Hepatocyte (in vitro differentiated cells): ENCODE results near the gene TIGAR. TPM values are rescaled to one million over a fixed set of nuclear protein-coding genes. Genes with fewer than 3 reads are reported as not detected.

Experiments used
- DNase-seq: peaks from one replicate; pipeline ENCODE4 v3.0.0-alpha.2; 2016; ENCODE audit warnings: low spot score
- H2AFZ ChIP-seq: fragments of 200-600 bp; sonication (generic); 2 replicates; pipeline ENCODE4 v1.6.0; 2016; ENCODE audit warnings: antibody characterized with exemption, mild to moderate bottlenecking
- H3K27ac ChIP-seq: fragments of 200-600 bp; sonication (generic); 2 replicates; pipeline ENCODE4 v1.5.1; 2016; ENCODE audit warnings: mild to moderate bottlenecking
- H3K27me3 ChIP-seq: fragments of 200-600 bp; sonication (generic); 2 replicates; pipeline ENCODE4 v1.6.1; 2016
- H3K36me3 ChIP-seq: fragments of 200-600 bp; sonication (generic); replicated peaks from 2 replicates; pipeline ENCODE4 v1.5.1; 2016; ENCODE audit warnings: low read depth; ENCODE audit not compliant: insufficient read depth
- H3K4me1 ChIP-seq: fragments of 200-600 bp; sonication (generic); 2 replicates; pipeline ENCODE4 v1.5.1; 2016; ENCODE audit warnings: mild to moderate bottlenecking, moderate library complexity; ENCODE audit not compliant: insufficient read depth
- H3K4me2 ChIP-seq: fragments of 200-600 bp; sonication (generic); 2 replicates; pipeline ENCODE4 v1.6.0; 2016
- H3K4me3 ChIP-seq: fragments of 200-600 bp; sonication (generic); 2 replicates; pipeline ENCODE4 v1.5.1; 2016; ENCODE audit warnings: mild to moderate bottlenecking
- H3K79me2 ChIP-seq: fragments of 200-600 bp; sonication (generic); 2 replicates; pipeline ENCODE4 v1.6.0; 2017; ENCODE audit warnings: mild to moderate bottlenecking
- H3K9me2 ChIP-seq: fragments of 200-600 bp; sonication (generic); replicated peaks from 2 replicates; pipeline ENCODE4 v1.6.0; 2017; ENCODE audit warnings: mild to moderate bottlenecking; ENCODE audit not compliant: insufficient read depth
- H3K9me3 ChIP-seq: fragments of 200-600 bp; sonication (generic); 2 replicates; pipeline ENCODE4 v1.5.1; 2016; ENCODE audit warnings: low read depth, mild to moderate bottlenecking
- H4K20me1 ChIP-seq: fragments of 200-600 bp; sonication (generic); 2 replicates; pipeline ENCODE4 v1.6.0; 2016; ENCODE audit warnings: mild to moderate bottlenecking; ENCODE audit not compliant: insufficient read depth, poor library complexity, severe bottlenecking
- EZH2 ChIP-seq: fragments of 200-600 bp; sonication (generic); IDR thresholded peaks from 2 replicates; pipeline ENCODE4 v1.6.1; 2016; ENCODE audit warnings: antibody characterized with exemption, mild to moderate bottlenecking, borderline replicate concordance
- EZH2phosphoT487 ChIP-seq: fragments of 200-600 bp; sonication (generic); IDR thresholded peaks from one replicate; pipeline ENCODE4 v1.6.1; 2018; ENCODE audit warnings: antibody characterized with exemption, mild to moderate bottlenecking, low read depth, moderate library complexity; ENCODE audit not compliant: unreplicated experiment, severe bottlenecking
- WGBS: methylation state at CpG from one replicate; pipeline ENCODE4 v1.1.6; 2016; ENCODE audit warnings: low lambda C conversion rate; ENCODE audit errors: missing lambda C conversion rate; 5-methylcytosine and 5-hydroxymethylcytosine counted together
- polyA plus RNA-seq: library from polyadenylated mRNA; unstranded; fragments of >200 nt; fragmentation: Nextera tagmentation; extraction: Ambion mirVana; gene quantifications from 2 replicates; pipeline ENCODE4 v1.2.1, GENCODE V29; 2016
- total RNA-seq: library from RNA; depleted of rRNA; stranded (reverse); fragments of >200 nt; gene quantifications from 2 replicates; pipeline ENCODE4 v1.2.3, GENCODE V29; 2014
- TF ChIP-seq, protein P1 (sequence below): fragments of 200-600 bp; sonication (generic); IDR thresholded peaks from 2 replicates; pipeline ENCODE4 v1.5.1; 2016; ENCODE audit warnings: antibody characterized with exemption, mild to moderate bottlenecking; ENCODE audit not compliant: poor library complexity

The TIGAR gene
- total and polyA plus RNA-seq, 2 experiments from 2014 or later, result 7.9 to 9.8 TPM

DNA sequence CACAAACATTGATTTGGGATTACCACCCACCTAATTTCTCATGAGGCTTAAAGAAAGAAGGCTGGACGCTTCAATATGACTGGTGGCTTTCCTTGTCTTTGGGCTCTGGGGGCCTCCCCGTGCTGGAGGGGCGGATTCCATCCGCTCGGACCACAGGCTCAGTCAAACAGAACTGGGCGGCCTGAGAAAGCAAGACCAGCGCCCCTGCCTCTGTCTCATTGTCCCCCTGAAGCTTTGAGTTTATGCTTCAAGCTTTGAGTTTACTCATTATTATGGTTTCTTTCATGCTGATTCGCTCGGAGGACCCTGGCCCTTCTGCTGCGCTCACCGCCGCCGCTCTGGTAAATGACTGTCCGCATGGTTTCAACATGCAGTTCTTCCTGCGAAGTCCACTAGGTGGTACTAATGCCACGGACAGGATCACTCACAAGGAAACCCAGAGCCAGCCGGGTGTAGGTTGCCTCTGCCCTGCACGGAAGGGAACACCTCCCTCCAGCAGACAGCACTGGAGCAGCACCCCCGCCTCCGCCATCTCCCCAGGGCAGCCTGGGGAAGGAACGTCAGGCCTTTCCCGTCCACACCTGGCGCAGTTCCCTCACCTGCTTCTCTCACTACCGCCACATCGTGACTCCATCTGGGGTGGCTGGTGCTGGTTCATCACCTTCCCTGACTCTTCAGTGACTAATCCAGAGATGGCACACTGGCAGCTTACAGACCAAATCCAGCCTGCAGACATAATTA, 13.2 kb upstream of the TIGAR start:
- H3K27me3 ChIP-seq, result no peaks in the 10 kb centered on the region
- TF ChIP-seq, protein P1, sequence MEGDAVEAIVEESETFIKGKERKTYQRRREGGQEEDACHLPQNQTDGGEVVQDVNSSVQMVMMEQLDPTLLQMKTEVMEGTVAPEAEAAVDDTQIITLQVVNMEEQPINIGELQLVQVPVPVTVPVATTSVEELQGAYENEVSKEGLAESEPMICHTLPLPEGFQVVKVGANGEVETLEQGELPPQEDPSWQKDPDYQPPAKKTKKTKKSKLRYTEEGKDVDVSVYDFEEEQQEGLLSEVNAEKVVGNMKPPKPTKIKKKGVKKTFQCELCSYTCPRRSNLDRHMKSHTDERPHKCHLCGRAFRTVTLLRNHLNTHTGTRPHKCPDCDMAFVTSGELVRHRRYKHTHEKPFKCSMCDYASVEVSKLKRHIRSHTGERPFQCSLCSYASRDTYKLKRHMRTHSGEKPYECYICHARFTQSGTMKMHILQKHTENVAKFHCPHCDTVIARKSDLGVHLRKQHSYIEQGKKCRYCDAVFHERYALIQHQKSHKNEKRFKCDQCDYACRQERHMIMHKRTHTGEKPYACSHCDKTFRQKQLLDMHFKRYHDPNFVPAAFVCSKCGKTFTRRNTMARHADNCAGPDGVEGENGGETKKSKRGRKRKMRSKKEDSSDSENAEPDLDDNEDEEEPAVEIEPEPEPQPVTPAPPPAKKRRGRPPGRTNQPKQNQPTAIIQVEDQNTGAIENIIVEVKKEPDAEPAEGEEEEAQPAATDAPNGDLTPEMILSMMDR, result peak; percentile 83
- no peak for TF ChIP-seq EZH2
- H3K9me2 ChIP-seq, result no peaks in the 10 kb centered on the region
- peak overlapping the region; percentile 16 for H2AFZ ChIP-seq
- no peak overlapping the region for H3K4me3 ChIP-seq
- peak overlapping the region; percentile 76 for H3K27ac ChIP-seq
- H4K20me1 ChIP-seq, result peaks cover 3% of the 10 kb centered on the region
- no peaks in the 10 kb centered on the region for H3K79me2 ChIP-seq
- DNase-seq, result peak; percentile 92
- no peaks in the 10 kb centered on the region for H3K9me3 ChIP-seq
- 14% methylated on average over 25 of the region's 25 CpGs for WGBS
- peaks cover 17% of the 10 kb centered on the region for H3K4me1 ChIP-seq
- no peaks in the 10 kb centered on the region for H3K36me3 ChIP-seq
- peak overlapping the region; percentile 75 for H3K4me2 ChIP-seq

DNA sequence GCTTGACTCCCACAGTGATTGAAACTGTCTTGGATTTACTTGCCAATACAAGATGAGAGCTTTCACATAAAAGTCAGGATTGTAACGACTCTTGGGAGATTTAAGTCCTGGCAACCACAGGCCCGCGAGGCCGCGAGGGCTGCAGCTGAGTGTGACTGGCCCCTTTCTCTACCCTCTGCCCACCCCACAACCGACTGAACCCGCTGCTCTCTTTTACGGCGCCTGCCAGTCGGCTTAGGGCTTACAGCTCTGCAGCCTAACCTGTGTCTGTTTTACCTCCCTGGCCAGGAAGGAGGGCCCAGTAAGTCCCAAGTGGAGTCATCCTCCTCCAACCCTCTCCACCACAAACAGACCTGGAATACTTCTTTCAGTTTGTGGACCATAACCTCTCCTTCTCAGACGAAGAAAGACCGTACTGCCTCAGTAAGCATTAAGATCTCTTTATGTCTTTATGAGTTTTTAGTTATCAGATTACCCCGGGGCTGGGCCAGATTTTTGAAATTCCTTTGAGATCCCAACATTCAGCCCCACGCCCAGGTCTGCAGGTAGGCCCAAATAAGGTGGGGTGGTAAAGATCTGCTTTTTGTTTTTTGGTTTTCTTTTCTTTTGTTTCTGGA, 12.6 kb upstream of the TIGAR start:
- H3K4me3 ChIP-seq, result no peak overlapping the region
- no peak overlapping the region for H2AFZ ChIP-seq
- TF ChIP-seq, protein P1, result no peak
- TF ChIP-seq EZH2phosphoT487 (no peak), EZH2 (no peak)
- no peaks in the 10 kb centered on the region for H3K27me3 ChIP-seq
- H3K9me2 ChIP-seq, result no peaks in the 10 kb centered on the region
- peak overlapping the region; percentile 75 for H3K4me2 ChIP-seq
- peak overlapping the region; percentile 76 for H3K27ac ChIP-seq
- H3K4me1 ChIP-seq, result peaks cover 17% of the 10 kb centered on the region
- WGBS, result 53% methylated on average over 14 of the region's 14 CpGs
- H3K79me2 ChIP-seq, result no peaks in the 10 kb centered on the region
- H4K20me1 ChIP-seq, result peaks cover 3% of the 10 kb centered on the region
- DNase-seq, result no peak
- no peaks in the 10 kb centered on the region for H3K36me3 ChIP-seq
- H3K9me3 ChIP-seq, result no peaks in the 10 kb centered on the region

DNA sequence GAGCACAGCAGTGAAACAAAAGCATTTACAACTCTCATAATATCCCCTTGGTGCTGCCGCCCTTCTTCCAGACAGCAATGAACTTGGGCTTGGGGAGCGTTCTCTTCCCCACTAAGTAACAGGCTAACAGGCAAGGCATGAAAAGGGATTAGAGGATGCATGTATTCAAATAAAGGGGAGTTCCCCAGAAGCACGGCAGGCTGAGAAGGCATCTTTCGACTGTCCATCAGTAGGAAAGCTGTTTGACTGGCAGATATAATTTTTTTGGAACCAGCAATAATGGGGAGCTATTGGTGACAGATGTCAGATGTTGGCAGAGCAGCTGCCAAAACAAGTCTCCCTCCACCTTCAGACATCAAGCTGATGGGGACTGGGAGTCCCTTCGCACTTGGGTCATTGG, 9.2 kb upstream of the TIGAR start:
- H3K9me3 ChIP-seq, result no peaks in the 10 kb centered on the region
- H3K36me3 ChIP-seq, result no peaks in the 10 kb centered on the region
- no peak overlapping the region for H3K27ac ChIP-seq
- H3K4me3 ChIP-seq, result no peak overlapping the region
- WGBS, result 87% methylated on average over 5 of the region's 5 CpGs
- H3K9me2 ChIP-seq, result no peaks in the 10 kb centered on the region
- H4K20me1 ChIP-seq, result no peaks in the 10 kb centered on the region
- H3K4me1 ChIP-seq, result peaks cover 15% of the 10 kb centered on the region
- H3K4me2 ChIP-seq, result no peak overlapping the region
- H3K27me3 ChIP-seq, result no peaks in the 10 kb centered on the region
- no peaks in the 10 kb centered on the region for H3K79me2 ChIP-seq
- DNase-seq, result no peak
- H2AFZ ChIP-seq, result no peak overlapping the region
- no peak for TF ChIP-seq EZH2
- TF ChIP-seq EZH2phosphoT487, result no peak
- TF ChIP-seq, protein P1, result no peak
